H7 (cell line): ENCODE data around the gene NAV2. TPM values are rescaled to one million over a fixed set of nuclear protein-coding genes. Genes with fewer than 3 reads are reported as not detected.
"Not testable (repeated sequence)": the region's sequence is repeated elsewhere in the genome, so short reads cannot be mapped to it uniquely, and the experiment has no call there.

ENCODE experiments used
- DNase-seq: peaks from one replicate; pipeline ENCODE4 v3.0.0; 2012
- H3K27me3 ChIP-seq: 2 replicates; pipeline ENCODE4 v1.6.0; 2011; ENCODE audit warnings: mild to moderate bottlenecking, low read length; ENCODE audit not compliant: control insufficient read depth, insufficient read depth
- H3K36me3 ChIP-seq: replicated peaks from 2 replicates; pipeline ENCODE4 v1.5.1; 2011; ENCODE audit warnings: low read length; ENCODE audit not compliant: control insufficient read depth, insufficient read depth
- H3K4me3 ChIP-seq: 2 replicates; pipeline ENCODE4 v1.5.1; 2011; ENCODE audit warnings: low read depth, mild to moderate bottlenecking, control low read depth, low read length, moderate library complexity; ENCODE audit not compliant: insufficient read depth
- total RNA-seq: library from RNA; depleted of rRNA; stranded (reverse); fragments of >200 nt; shearing (Covaris generic); gene quantifications from 2 replicates; pipeline ENCODE4 v1.2.3, GENCODE V29; 2014

Gene NAV2
- total RNA-seq, 1 experiment from 2014 or later, result 11.1 TPM

DNA sequence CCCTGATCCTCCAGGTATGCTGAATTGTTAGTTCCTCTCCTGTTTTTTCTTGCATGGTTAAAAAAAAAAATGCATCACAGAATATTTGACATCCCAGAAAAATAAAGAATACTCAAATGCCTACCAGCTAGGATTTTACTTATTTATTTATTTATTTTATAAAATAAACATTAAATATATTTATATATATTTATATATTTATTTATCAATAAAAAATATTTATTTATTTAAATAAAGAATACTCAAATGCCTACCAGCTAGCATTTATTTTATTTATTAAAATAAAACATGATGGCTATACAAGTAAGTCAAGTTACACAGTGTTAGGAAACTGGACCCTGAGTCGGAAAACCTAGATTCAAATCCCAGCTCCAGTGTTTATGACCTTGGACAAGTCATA lies 164.1 kb downstream of the NAV2 start:
- H3K36me3 ChIP-seq, result peaks cover 2% of the 10 kb centered on the region; the same call in 1 of the 2 replicates
- no peak for DNase-seq
- H3K4me3 ChIP-seq, result no peak overlapping the region
- H3K27me3 ChIP-seq, result no peaks in the 10 kb centered on the region

DNA sequence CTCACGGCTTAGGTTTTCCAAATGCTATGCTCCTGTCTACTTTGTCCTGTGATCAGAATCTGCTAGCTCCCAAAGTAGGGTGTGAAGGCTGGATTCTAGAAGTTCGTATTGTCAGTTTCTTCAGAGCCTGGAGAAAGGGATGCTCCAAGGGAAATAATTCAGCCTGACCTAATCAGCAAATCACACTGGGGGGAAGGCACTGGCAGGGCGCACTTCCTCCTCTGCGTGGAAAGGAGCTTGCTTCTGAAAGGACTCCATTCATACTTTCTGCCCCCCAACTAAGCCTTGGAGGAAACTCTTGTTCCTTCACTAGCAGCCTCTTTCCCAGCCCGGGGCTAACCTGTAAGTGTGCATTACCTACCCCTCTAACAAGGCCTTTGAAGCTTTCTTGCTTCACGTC lies 165.9 kb downstream of the NAV2 start:
- DNase-seq, result no peak
- Histone ChIP-seq H3K36me3 (peaks cover 2% of the 10 kb centered on the region; the same call in 1 of the 2 replicates), H3K4me3 (no peak overlapping the region), H3K27me3 (no peaks in the 10 kb centered on the region)

DNA sequence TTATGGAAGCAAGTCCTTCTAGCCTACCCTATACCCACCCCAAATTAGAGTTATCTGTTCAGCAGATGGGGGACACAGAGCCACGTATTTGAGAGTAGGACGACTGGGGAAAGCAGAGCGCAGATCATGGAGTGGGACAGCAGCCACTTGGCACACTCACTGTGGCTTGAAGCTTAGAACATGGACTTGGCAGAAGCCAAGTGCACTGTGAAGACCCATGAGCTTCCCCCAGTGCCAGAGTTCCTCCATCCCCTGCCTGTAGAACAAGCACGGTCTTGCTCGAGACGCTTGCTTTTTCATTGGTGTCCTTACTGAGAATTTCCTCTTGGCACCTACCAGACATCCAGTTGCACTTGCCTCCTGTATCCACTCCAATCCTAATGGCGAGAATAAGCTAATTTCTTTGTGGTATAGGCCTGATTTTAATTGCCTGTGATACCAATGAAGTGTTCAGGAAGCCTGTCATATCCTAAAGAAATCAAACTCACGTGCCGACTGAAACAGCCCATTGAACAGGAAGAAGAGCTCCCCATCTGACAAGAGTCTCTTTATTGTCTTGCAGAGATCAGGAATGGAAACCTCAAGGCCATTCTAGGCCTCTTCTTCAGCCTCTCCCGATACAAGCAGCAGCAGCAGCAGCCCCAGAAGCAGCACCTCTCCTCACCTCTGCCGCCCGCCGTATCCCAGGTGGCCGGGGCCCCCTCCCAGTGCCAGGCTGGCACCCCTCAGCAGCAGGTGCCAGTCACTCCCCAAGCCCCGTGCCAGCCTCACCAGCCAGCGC lies 166.9 kb downstream of the NAV2 start:
- H3K4me3 ChIP-seq, result no peak overlapping the region
- no peak for DNase-seq
- H3K36me3 ChIP-seq, result peaks cover 2% of the 10 kb centered on the region; the same call in 1 of the 2 replicates
- no peaks in the 10 kb centered on the region for H3K27me3 ChIP-seq

- H3K27me3 ChIP-seq, result no peaks in the 10 kb centered on the region
- DNase-seq, result no peak
- H3K4me3 ChIP-seq, result no peak overlapping the region
- H3K36me3 ChIP-seq, result peaks cover 2% of the 10 kb centered on the region; the same call in 1 of the 2 replicates
These were observed 167.4 kb downstream of the NAV2 start for GRCh38 chr11:19880088-19880345.

DNA sequence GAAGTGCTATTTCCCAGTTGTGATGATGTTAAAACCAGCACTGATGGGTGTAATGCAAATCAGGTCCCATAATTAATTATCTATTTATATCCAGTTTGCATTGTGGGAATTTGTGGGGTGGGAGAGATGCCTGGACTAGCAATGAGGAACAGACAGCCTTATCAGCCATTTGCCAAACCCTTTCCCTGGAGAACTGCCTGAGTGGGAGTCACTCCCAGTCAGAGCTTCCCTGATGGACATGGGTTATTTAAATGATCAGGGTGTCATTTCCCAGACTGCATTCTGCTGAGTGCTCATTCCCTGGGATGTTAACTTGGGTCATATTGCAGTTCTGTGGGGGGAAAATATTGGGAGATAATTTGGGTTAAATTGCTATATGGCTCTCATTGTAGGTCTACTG lies 168.5 kb downstream of the NAV2 start:
- no peak for DNase-seq
- Histone ChIP-seq H3K4me3 (no peak overlapping the region), H3K27me3 (no peaks in the 10 kb centered on the region), H3K36me3 (peaks cover 3% of the 10 kb centered on the region; the same call in 1 of the 2 replicates)

DNA sequence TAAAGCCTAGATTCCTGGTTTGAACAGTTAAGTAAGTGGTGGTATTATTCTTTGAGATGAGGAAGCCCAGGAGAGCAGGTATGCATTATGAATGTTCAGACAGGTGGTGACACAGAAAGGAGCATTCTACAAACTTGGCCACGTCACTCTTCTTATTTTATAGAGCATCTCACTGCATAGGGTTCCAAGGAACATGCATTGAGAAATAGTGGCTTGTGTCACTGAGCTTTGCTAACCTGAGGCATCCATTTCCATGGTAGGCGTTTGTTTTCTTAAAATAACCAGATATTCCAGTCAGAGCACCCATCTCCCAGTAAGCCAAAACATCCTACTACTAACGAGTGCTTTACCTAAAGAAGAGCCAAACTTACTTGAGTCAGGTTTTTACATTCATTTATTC lies 169.7 kb downstream of the NAV2 start:
- no peaks in the 10 kb centered on the region for H3K27me3 ChIP-seq
- H3K36me3 ChIP-seq, result peaks cover 3% of the 10 kb centered on the region; the same call in 1 of the 2 replicates
- no peak for DNase-seq
- H3K4me3 ChIP-seq, result no peak overlapping the region

DNA sequence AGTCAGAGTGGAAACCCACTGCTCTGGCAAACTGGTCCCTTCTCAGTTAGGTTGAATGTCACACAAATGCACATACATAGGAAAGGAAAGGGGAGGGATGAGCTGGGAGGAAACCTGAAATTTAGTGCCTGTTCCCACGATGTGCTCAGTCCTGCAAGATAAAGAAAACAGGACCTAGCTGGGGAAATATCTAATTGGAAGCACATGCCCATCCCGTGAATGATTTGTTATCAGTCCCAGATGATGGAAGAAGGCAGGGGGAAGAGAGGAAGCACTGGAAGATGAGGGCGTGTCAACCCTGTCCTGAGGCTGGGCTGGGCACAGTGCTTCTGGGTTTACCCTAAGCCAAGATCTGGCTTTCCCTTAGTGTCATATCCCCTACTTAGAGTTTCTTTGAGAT lies 173.9 kb downstream of the NAV2 start:
- DNase-seq, result no peak

DNA sequence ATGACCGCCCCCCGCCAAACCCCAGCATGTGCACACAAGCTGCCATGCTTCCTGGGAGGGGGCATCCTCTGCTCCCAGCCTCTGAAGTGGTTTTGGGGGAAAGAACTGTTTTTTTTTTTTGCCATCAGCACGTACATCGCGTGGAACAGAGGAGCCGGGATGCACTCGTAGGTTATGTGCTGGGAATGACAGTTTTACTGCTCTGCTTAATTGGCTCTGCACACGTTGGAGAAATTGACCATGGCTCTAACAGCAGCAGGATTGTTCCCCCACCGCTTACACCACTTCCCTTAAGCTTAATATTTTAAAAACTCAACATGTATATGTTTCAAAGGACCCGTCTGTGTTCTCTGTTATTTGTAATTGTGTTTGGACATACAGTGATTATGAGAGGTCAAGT lies 175.2 kb downstream of the NAV2 start:
- Histone ChIP-seq H3K36me3 (peaks cover 1% of the 10 kb centered on the region; the same call in 1 of the 2 replicates), H3K27me3 (no peaks in the 10 kb centered on the region), H3K4me3 (no peak overlapping the region)
- no peak for DNase-seq

More for the DNA sequence above, 173.9 kb downstream of the NAV2 start:
- peaks cover 1% of the 10 kb centered on the region; the same call in 1 of the 2 replicates for H3K36me3 ChIP-seq
- H3K4me3 ChIP-seq, result no peak overlapping the region
- no peaks in the 10 kb centered on the region for H3K27me3 ChIP-seq

DNA sequence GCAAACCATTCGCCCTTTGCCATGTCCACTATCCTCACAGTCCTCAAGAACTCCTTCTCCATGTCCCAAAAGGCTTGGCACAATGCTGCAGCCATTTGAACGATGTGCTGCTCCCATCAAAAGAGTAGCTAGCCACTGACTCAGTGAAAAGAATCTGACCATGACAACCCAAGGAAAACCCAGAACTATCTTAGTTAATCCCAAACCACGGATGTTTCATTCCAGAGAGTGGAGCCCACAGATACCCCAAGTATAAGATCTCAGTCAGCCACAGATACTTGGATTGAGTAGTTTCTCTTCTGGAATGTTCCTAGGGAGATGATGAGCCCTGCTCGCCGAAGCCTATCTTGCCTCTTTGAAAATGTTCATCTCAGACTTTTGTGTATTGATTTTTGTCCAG lies 176.9 kb downstream of the NAV2 start:
- no peak for DNase-seq
- peaks cover 1% of the 10 kb centered on the region; the same call in 1 of the 2 replicates for H3K36me3 ChIP-seq

DNA sequence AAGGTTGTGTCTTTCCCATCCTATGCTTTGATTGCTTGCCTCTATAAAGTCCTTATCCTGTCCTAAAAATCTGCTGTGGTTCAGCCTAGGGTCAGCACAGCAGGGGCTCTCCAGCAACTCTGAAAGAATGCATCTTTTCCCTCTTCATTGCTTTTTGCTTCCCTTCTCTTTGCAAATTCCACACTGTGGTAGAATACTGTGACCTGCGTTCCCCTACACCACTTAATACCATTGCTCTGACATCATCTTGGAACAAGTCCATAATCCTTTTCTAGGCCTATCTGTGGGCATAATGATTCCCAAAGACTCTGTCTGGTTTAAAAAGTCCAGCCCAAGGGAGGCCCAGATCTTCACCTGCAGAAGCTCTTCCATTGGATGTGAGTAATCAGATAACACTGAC lies 177.7 kb downstream of the NAV2 start:
- DNase-seq, result no peak
- Histone ChIP-seq H3K27me3 (no peaks in the 10 kb centered on the region), H3K4me3 (no peak overlapping the region), H3K36me3 (no peaks in the 10 kb centered on the region)

More for the DNA sequence above, 176.9 kb downstream of the NAV2 start:
- Histone ChIP-seq H3K27me3 (no peaks in the 10 kb centered on the region), H3K4me3 (no peak overlapping the region)

- Histone ChIP-seq H3K27me3 (no peaks in the 10 kb centered on the region), H3K4me3 (no peak overlapping the region), H3K36me3 (no peaks in the 10 kb centered on the region)
- DNase-seq, result no peak
These were observed 178.4 kb downstream of the NAV2 start for GRCh38 chr11:19891022-19891421.

GRCh38 chr11:19892387-19892786 lies 179.8 kb downstream of the NAV2 start:
- no peaks in the 10 kb centered on the region for H3K27me3 ChIP-seq
- H3K36me3 ChIP-seq, result no peaks in the 10 kb centered on the region
- no peak overlapping the region for H3K4me3 ChIP-seq
- no peak for DNase-seq

DNA sequence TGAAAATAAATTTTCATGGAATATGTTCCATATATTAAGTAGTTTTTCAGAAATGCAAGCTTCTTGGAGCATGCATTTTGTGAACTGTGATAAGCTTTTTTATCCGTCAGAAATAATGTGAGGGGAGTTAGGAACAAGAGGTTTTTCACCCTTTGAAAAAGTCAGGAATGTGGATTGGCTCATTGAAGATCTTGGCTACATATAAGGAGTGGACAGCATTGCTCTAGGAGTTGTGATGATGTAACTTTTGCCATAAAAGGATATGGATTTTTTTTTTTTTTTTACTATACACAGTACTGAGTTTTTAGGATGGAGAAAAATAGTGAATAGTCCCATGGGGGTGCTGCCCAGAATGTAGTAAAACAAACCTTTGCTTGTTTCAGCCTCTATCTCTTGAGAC lies 180.2 kb downstream of the NAV2 start:
- Histone ChIP-seq H3K27me3 (no peaks in the 10 kb centered on the region), H3K36me3 (no peaks in the 10 kb centered on the region), H3K4me3 (no peak overlapping the region)
- DNase-seq, result no peak

GRCh38 chr11:19894404-19894803 lies 181.8 kb downstream of the NAV2 start:
- no peaks in the 10 kb centered on the region for H3K27me3 ChIP-seq
- DNase-seq, result no peak
- no peak overlapping the region for H3K4me3 ChIP-seq
- H3K36me3 ChIP-seq, result no peaks in the 10 kb centered on the region

DNA sequence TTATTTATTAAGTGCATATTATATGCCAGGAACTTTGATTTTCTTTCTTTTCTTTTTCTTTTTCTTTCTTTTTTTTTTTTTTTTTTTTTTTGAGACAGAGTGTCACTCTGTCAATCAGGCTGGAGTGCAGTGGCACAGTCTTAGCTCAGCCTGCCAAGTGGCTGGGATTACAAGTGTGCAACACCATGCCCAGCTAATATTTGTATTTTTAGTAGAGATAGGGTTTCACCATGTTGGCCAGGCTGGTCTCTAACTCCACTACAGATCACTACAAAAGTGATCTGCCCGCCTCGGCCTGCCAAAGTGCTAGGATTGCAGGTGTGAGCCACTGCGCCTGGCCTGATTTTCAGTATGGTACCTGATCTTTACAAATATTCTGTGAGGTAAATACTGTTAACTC lies 182.4 kb downstream of the NAV2 start:
- DNase-seq, H3K36me3 ChIP-seq, H3K4me3 ChIP-seq, H3K27me3 ChIP-seq: not testable (repeated sequence)

DNA sequence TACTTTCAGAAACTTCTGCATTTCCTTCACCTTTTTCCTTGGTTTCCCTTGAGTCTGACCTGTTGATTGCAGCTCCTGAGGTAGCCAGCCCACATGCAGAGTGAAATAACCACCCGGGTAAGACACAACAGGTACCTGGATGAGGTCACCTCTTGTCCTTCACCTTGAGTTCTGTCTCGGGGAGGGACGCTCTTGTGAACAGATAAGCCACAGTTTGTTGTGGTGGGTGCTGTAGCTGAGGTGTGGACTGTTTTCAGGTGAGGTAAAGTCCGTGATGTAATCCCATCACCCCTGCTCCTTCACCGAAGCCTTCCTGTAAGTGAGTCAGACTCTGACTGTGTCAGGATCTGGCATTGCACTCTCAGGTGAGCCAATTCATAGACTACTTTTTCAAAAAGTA lies 183.1 kb downstream of the NAV2 start:
- Histone ChIP-seq H3K4me3 (no peak overlapping the region), H3K36me3 (no peaks in the 10 kb centered on the region), H3K27me3 (no peaks in the 10 kb centered on the region)
- no peak for DNase-seq
